Cardiac septum (tissue), 1 donor: ENCODE results near the gene PRKCB. TPM values are rescaled to one million over a fixed set of nuclear protein-coding genes. Genes with fewer than 3 reads are reported as not detected.
"Not testable (repeated sequence)": the region's sequence is repeated elsewhere in the genome, so short reads cannot be mapped to it uniquely, and the experiment has no call there.

ENCODE experiments used
- DNase-seq: peaks from one replicate; pipeline ENCODE4 v3.0.0-alpha.2; 2020; ENCODE audit warnings: low spot score
- intact Hi-C: fragments of 100-400 bp; cut with DNase I; formaldehyde crosslinking; loops from one replicate; pipeline ENCODE4 v1.14.0; 2022
- total RNA-seq: library from RNA; stranded (reverse); fragmentation: NEBNext Ultra II Directional; extraction: Animal tissue kit (Norgen Biotek cat#: 25700); gene quantifications from one replicate; pipeline ENCODE4 v1.2.1, GENCODE V29; 2021
- donor health status: DM: no; HTN: no; CAD: no.

PRKCB gene
- total RNA-seq, 1 donor from 2014 or later = 2.3 TPM

GRCh38 chr16:24013864-24014645 lies 178.3 kb downstream of the PRKCB start:
- intact Hi-C loops = no loop called here
- DNase-seq = no peak

- intact Hi-C loops, DNase-seq: not testable (repeated sequence)
These were observed 179.2 kb downstream of the PRKCB start for GRCh38 chr16:24014955-24015354.

- DNase-seq = no peak
- intact Hi-C loops = no loop called here
These were observed 180.1 kb downstream of the PRKCB start for GRCh38 chr16:24015923-24016322.

GRCh38 chr16:24018485-24018884 lies 182.7 kb downstream of the PRKCB start:
- intact Hi-C loops = no loop called here
- DNase-seq = no peak

- no peak for DNase-seq
- intact Hi-C loops = no loop called here
These were observed 187.0 kb downstream of the PRKCB start for GRCh38 chr16:24022797-24023196.

GRCh38 chr16:24023621-24024020 lies 187.8 kb downstream of the PRKCB start:
- no peak for DNase-seq
- intact Hi-C loops = no loop called here

- DNase-seq = no peak
- intact Hi-C loops = no loop called here
These were observed 189.2 kb downstream of the PRKCB start for GRCh38 chr16:24024971-24025370.

GRCh38 chr16:24027466-24027865 lies 191.7 kb downstream of the PRKCB start:
- intact Hi-C loops = no loop called here
- no peak for DNase-seq

- DNase-seq, intact Hi-C loops: not testable (repeated sequence)
These were observed 194.1 kb downstream of the PRKCB start for GRCh38 chr16:24029841-24030240.

- intact Hi-C loops = loop anchor here (5.0 kb wide), 1 partner anchor 298 kb away; no protein-coding TSS in a partner anchor
- DNase-seq = no peak
These were observed 199.5 kb downstream of the PRKCB start for GRCh38 chr16:24035127-24035842.

- no peak for DNase-seq
- intact Hi-C loops = loop anchor here (5.0 kb wide), 1 partner anchor 299 kb away; no protein-coding TSS in a partner anchor
These were observed 200.3 kb downstream of the PRKCB start for GRCh38 chr16:24036038-24036543.

- DNase-seq = no peak
- intact Hi-C loops = loop anchor here (5.0 kb wide), 1 partner anchor 299 kb away; no protein-coding TSS in a partner anchor
These were observed 200.8 kb downstream of the PRKCB start for GRCh38 chr16:24036614-24037013.

GRCh38 chr16:24037335-24037734 lies 201.6 kb downstream of the PRKCB start:
- intact Hi-C loops = loop anchor here (5.0 kb wide), 1 partner anchor 300 kb away; no protein-coding TSS in a partner anchor
- DNase-seq = no peak

GRCh38 chr16:24041834-24042631 lies 206.2 kb downstream of the PRKCB start:
- peak; percentile 78 for DNase-seq
- intact Hi-C loops = loop anchor here (2.0 to 10.0 kb wide), 2 partner anchors 213 to 457 kb away; partner anchors contain the start of gene CACNG3

GRCh38 chr16:24044467-24044866 lies 208.7 kb downstream of the PRKCB start:
- no peak for DNase-seq
- intact Hi-C loops = loop anchor here (10.0 kb wide), 1 partner anchor 210 kb away; the partner anchor contains the start of gene CACNG3

- intact Hi-C loops = loop anchor here (10.0 kb wide), 1 partner anchor 209 kb away; the partner anchor contains the start of gene CACNG3
These were observed 209.9 kb downstream of the PRKCB start for GRCh38 chr16:24045641-24046040.

GRCh38 chr16:24046442-24046841 lies 210.7 kb downstream of the PRKCB start:
- no peak for DNase-seq
- intact Hi-C loops = loop anchor here (10.0 kb wide), 1 partner anchor 208 kb away; the partner anchor contains the start of gene CACNG3

More at GRCh38 chr16:24045641-24046040, 209.9 kb downstream of the PRKCB start:
- DNase-seq = no peak

- intact Hi-C loops = loop anchor here (10.0 kb wide), 1 partner anchor 206 kb away; the partner anchor contains the start of gene CACNG3
- DNase-seq = no peak
These were observed 213.3 kb downstream of the PRKCB start for GRCh38 chr16:24049113-24049512.

GRCh38 chr16:24051125-24051524 lies 215.3 kb downstream of the PRKCB start:
- intact Hi-C loops = no loop called here

More at GRCh38 chr16:24051125-24051524, 215.3 kb downstream of the PRKCB start:
- no peak for DNase-seq
